ENCODE measurements around the gene LSAMP. TPM values are rescaled to one million over a fixed set of nuclear protein-coding genes. Genes with fewer than 3 reads are reported as not detected.

Gene LSAMP
- total and polyA plus RNA-seq, 2 of the 4 experiments (the other 2 are of a cell fraction) = 7.9 to 8.0 TPM

- H3K9ac ChIP-seq (ENCODE audit: low read depth, low read length) = no peak overlapping the region
- no peak overlapping the region for H2BK5ac ChIP-seq (ENCODE audit: low read depth, low read length, poor library complexity, severe bottlenecking)
- BruUV-seq (replicated peaks) = no TSS peak
- H2BK120ac ChIP-seq (ENCODE audit: low read depth, low read length) = no peak overlapping the region
- H3K4me1 ChIP-seq (ENCODE audit: control insufficient read depth, insufficient read depth, low read length) = peaks cover 3% of the 10 kb centered on the region; the same call in 1 of the 2 replicates
- no peak overlapping the region for H3K18ac ChIP-seq (ENCODE audit: low read depth, low read length)
- H2BK20ac ChIP-seq (ENCODE audit: low read depth, low read length) = no peak overlapping the region
- POLR2A ChIA-PET (ENCODE audit: unreplicated experiment) = no interaction called here
- H3K4me3 ChIP-seq (ENCODE audit: insufficient read depth, low read depth, low read length) = no peak overlapping the region
- H3K9me1 ChIP-seq (ENCODE audit: insufficient read depth, low read length) = no peaks in the 10 kb centered on the region
- no peak overlapping the region for H4K8ac ChIP-seq (ENCODE audit: low read depth in 2 of 2, low read length in 2 of 2)
- in situ Hi-C loops (cut with MboI; ENCODE audit: low sequenced_read_pairs) (no loop called here), dilution Hi-C loops (cut with HindIII; ENCODE audit: low sequenced_read_pairs, unreplicated experiment) (no loop called here), intact Hi-C loops (cut with micrococcal nuclease) (no loop called here)
- H3K56ac ChIP-seq (ENCODE audit: extremely low read depth, insufficient read depth, low read length) = no peak overlapping the region
- CTCF ChIA-PET = no interaction called here
- no peaks in the 10 kb centered on the region for H3K36me3 ChIP-seq (ENCODE audit: control insufficient read depth, insufficient read depth, low read length)
- no peak overlapping the region for H2AK5ac ChIP-seq (ENCODE audit: low read depth, low read length)
- H4K5ac ChIP-seq (ENCODE audit: low read depth, low read length) = no peak overlapping the region
- no peak overlapping the region for H3K23ac ChIP-seq (ENCODE audit: low read depth, low read length)
- no peak overlapping the region for H3K4me2 ChIP-seq (ENCODE audit: low read depth, low read length)
- no peaks in the 10 kb centered on the region for H3K79me1 ChIP-seq (ENCODE audit: low read depth in 1 of 2, low read length in 2 of 2)
- H3K27me3 ChIP-seq (ENCODE audit: control insufficient read depth, insufficient read depth, low read length) = no peaks in the 10 kb centered on the region
- H3K9me3 ChIP-seq (ENCODE audit: control insufficient read depth, insufficient read depth, low read length) = no peaks in the 10 kb centered on the region
- no peak overlapping the region for H2AFZ ChIP-seq (replicated peaks; ENCODE audit: low read length, poor library complexity)
- no peak overlapping the region for H2BK15ac ChIP-seq (ENCODE audit: low read depth, low read length)
- H3K14ac ChIP-seq (replicated peaks; ENCODE audit: low read depth, low read length) = no peak overlapping the region
- TF ChIP-seq BHLHE40 (IDR thresholded peaks at IDR 0.05; ENCODE audit: low read depth, low read length) = no peak
- no peak for TF ChIP-seq NFE2L2 (IDR thresholded peaks at IDR 0.05; ENCODE audit: low read depth, low read length)
- TF ChIP-seq USF2 (IDR thresholded peaks at IDR 0.05; ENCODE audit: low read depth, low read length) = no peak
- no peak for TF ChIP-seq CTCF (conservative IDR thresholded peaks at IDR 0.05; ENCODE audit: low read depth, low read length)
- TF ChIP-seq RFX5 (IDR thresholded peaks at IDR 0.05; ENCODE audit: low read depth, low read length) = no peak
- no peak for TF ChIP-seq ELK1 (IDR thresholded peaks at IDR 0.05; ENCODE audit: borderline replicate concordance, low read depth, low read length)
- TF ChIP-seq MXI1 (IDR thresholded peaks at IDR 0.05; ENCODE audit: borderline replicate concordance, low read depth, low read length) = no peak
- TF ChIP-seq RCOR1 (IDR thresholded peaks at IDR 0.05; ENCODE audit: insufficient replicate concordance, low read length) = no peak
- TF ChIP-seq SMC3 (IDR thresholded peaks at IDR 0.05; ENCODE audit: low read depth, low read length) = no peak
- TF ChIP-seq RAD21 (IDR thresholded peaks at IDR 0.05; ENCODE audit: low read length) = no peak
- TF ChIP-seq FOS (IDR thresholded peaks at IDR 0.05; ENCODE audit: low read depth, low read length) = no peak
- TF ChIP-seq MAZ (IDR thresholded peaks at IDR 0.05; ENCODE audit: borderline replicate concordance, low read depth, low read length) = no peak
- TF ChIP-seq CEBPB (IDR thresholded peaks at IDR 0.05; ENCODE audit: low read depth, low read length) = no peak
- TF ChIP-seq CHD1 (IDR thresholded peaks at IDR 0.05; ENCODE audit: low read depth, low read length) = no peak
- TF ChIP-seq POLR2A (IDR thresholded peaks at IDR 0.05; ENCODE audit: low read depth, low read length) = no peak
- TF ChIP-seq MAFK (IDR thresholded peaks at IDR 0.05; ENCODE audit: low read depth, low read length) = no peak
- no peaks in the 10 kb centered on the region for H4K20me1 ChIP-seq (ENCODE audit: insufficient read depth, low read length)
- ATAC-seq (ENCODE audit: low read depth) (no peak), DNase-seq (no peak)
- no peak overlapping the region for H3K4ac ChIP-seq (ENCODE audit: low read depth, low read length)
- no peak overlapping the region for H2AK9ac ChIP-seq (replicated peaks; ENCODE audit: low read depth, low read length, poor library complexity)
- no peak overlapping the region for H4K91ac ChIP-seq (ENCODE audit: insufficient read depth, low read depth, low read length)
- H3K27ac ChIP-seq (ENCODE audit: insufficient read depth, low read length) = no peak overlapping the region
- no CpG with 5 or more reads among the region's 2 CpGs for WGBS, 2 experiments (ENCODE audit: extremely low coverage in 2 of 2, insufficient read length in 1 of 2)
These were observed 138.6 kb downstream of the LSAMP start for GRCh38 chr3:116306720-116307119.
